ENCODE measurements around the gene ENTPD2.
"Not testable (repeated sequence)": the region's sequence is repeated elsewhere in the genome, so short reads cannot be mapped to it uniquely, and the experiment has no call there.

Gene ENTPD2

GRCh38 chr9:137044502-137045177 lies 9.2 kb downstream of the ENTPD2 start:
- DNase-seq = no peak

- no peak for DNase-seq
Measured at GRCh38 chr9:137044037-137044436, 9.8 kb downstream of the ENTPD2 start.

- no peak for DNase-seq
Measured at GRCh38 chr9:137042751-137043727, 10.8 kb downstream of the ENTPD2 start.

GRCh38 chr9:137041124-137041523 lies 12.7 kb downstream of the ENTPD2 start:
- DNase-seq = no peak

GRCh38 chr9:137040568-137040967 lies 13.3 kb downstream of the ENTPD2 start:
- no peak for DNase-seq

- DNase-seq = no peak
Measured at GRCh38 chr9:137039611-137040366, 14.1 kb downstream of the ENTPD2 start.

- no peak for DNase-seq
Measured at GRCh38 chr9:137038916-137039315, 14.9 kb downstream of the ENTPD2 start.

GRCh38 chr9:137037483-137037882 lies 16.4 kb downstream of the ENTPD2 start:
- no peak for DNase-seq

- DNase-seq = no peak
Measured at GRCh38 chr9:137037035-137037434, 16.8 kb downstream of the ENTPD2 start.

- no peak for DNase-seq
Measured at GRCh38 chr9:137035937-137036336, 17.9 kb downstream of the ENTPD2 start.

GRCh38 chr9:137035507-137035834 lies 18.4 kb downstream of the ENTPD2 start:
- DNase-seq = no peak

GRCh38 chr9:137034709-137035506 lies 19.0 kb downstream of the ENTPD2 start:
- DNase-seq = peak; percentile 95

GRCh38 chr9:137034039-137034708 lies 19.7 kb downstream of the ENTPD2 start:
- DNase-seq = peak; percentile 78

GRCh38 chr9:137033481-137033880 lies 20.4 kb downstream of the ENTPD2 start:
- not testable (repeated sequence) for DNase-seq

- DNase-seq = peak; percentile 86
Measured at GRCh38 chr9:137032858-137033257, 21.0 kb downstream of the ENTPD2 start.

GRCh38 chr9:137031904-137032640 lies 21.8 kb downstream of the ENTPD2 start, which contains the start of gene FUT7:
FUT7 (minus strand) TSS chr9:137032088; CDS start chr9:137031991, 97 bp downstream.
- DNase-seq = peak; percentile 77

- peak; percentile 93 for DNase-seq
Measured at GRCh38 chr9:137030538-137031527, 23.0 kb downstream of the ENTPD2 start.

GRCh38 chr9:137030006-137030405 lies 23.9 kb downstream of the ENTPD2 start:
- peak; percentile 71 for DNase-seq

GRCh38 chr9:137029058-137029936 lies 24.6 kb downstream of the ENTPD2 start:
- DNase-seq = peak; percentile 87

Data from hematopoietic multipotent progenitor cell treated with erythropoietin and hydrocortisone succinate and interleukin-3 and kit ligand, for 4 days (in vitro differentiated cells).